Tibial artery (tissue), 4 donors: ENCODE measurements around the gene VWF.

Experiments
- DNase-seq, 2 donors: peaks; one replicate each; pipeline ENCODE4 v3.0.0-alpha.2; 2019
- H3K27ac ChIP-seq, 2 donors: fragments of 200-600 bp; sonication (generic) in 1 of 2; 1 replicate in 1 of 2; 2 replicates in 1 of 2; pipeline ENCODE4 v1.5.1; 2018 to 2019; ENCODE audit warnings: mild to moderate bottlenecking in 1 of 2
- H3K27me3 ChIP-seq, 2 donors: fragments of 200-600 bp; sonication (generic) in 1 of 2; one replicate each; pipeline versions ENCODE4 v1.5.1 to v1.6.0; 2016 to 2019
- H3K36me3 ChIP-seq, 3 donors: fragments of 200-600 bp; sonication (generic) in 2 of 3; one replicate each; pipeline ENCODE4 v1.5.1; 2016 to 2019; ENCODE audit warnings: mild to moderate bottlenecking in 2 of 3
- H3K4me1 ChIP-seq, 4 donors: fragments of 200-600 bp; sonication (generic) in 2 of 4; 1 replicate in 3 of 4; 2 replicates in 1 of 4; pipeline ENCODE4 v1.5.1; 2016 to 2019
- H3K4me3 ChIP-seq, 2 donors: fragments of 200-600 bp; sonication (generic) in 1 of 2; 1 replicate in 1 of 2; 2 replicates in 1 of 2; pipeline ENCODE4 v1.5.1; 2018 to 2019; ENCODE audit warnings: mild to moderate bottlenecking in 2 of 2
- H3K9me3 ChIP-seq, 3 donors: fragments of 200-600 bp; sonication (generic) in 1 of 3; one replicate each; pipeline ENCODE4 v1.5.1; 2016 to 2019
- CTCF ChIP-seq, 2 experiments: fragments of 200-600 bp in 1 of 2; fragments of 450-650 bp in 1 of 2; IDR thresholded peaks; one replicate each; pipeline ENCODE4 v1.5.1; 2017 to 2019; ENCODE audit warnings: antibody characterized with exemption in 2 of 2, mild to moderate bottlenecking in 1 of 2, moderate library complexity in 1 of 2
- intact Hi-C: fragments of 100-400 bp; cut with DNase I; formaldehyde crosslinking; loops from one replicate; pipeline ENCODE4 v1.15.0; 2023; ENCODE audit warnings: low total_unique reads

The VWF gene

DNA sequence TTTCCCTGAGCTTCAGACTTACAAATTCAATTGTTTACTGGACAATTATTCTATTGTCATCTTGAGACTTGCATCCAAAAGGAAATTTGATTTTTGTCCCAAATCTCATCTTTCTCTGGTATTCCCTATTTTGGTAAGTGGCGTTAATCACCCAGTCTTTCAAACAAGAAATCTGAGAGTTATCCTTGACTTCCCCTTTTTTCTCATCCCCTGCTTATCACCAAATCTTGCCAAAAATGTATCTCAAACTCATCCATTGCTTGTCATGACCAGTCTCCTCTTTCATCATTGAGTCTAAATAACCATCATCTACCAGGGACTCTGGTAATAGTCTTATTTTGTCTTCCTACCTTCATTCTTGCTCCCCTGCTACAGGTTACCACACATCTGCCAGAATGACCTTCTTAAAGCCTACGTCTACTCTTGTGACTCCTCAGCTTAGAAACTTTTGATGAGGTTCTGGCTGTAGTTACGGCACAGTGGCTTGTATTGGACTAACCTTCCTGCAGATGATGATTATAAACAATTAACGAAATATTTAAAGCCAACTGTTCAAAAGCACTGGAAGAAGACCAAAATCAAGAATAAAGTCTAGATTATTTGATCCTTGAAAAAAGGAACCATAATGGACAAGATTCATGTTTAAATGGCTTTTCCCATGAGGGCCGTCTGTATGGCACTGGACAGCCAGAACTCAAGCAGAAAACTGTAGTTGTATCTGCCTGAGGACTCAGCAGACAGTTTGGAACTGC is 170.5 kb downstream of the VWF start:
- Histone ChIP-seq H3K27me3 (peaks cover 0 to 23% of the 10 kb centered on the region in 2 donors), H3K4me3 (no peak overlapping the region), H3K4me1 (no peaks in the 10 kb centered on the region), H3K36me3 (no peaks in the 10 kb centered on the region), H3K27ac (no peak overlapping the region), H3K9me3 (no peaks in the 10 kb centered on the region)
- no peak for DNase-seq
- no peak for TF ChIP-seq CTCF (IDR thresholded peaks at IDR 0.05)
- intact Hi-C loops = no loop called here

GRCh38 chr12:5952031-5952430 is 172.4 kb downstream of the VWF start:
- Histone ChIP-seq H3K4me1 (no peaks in the 10 kb centered on the region), H3K36me3 (no peaks in the 10 kb centered on the region), H3K27me3 (peaks cover 0 to 40% of the 10 kb centered on the region in 2 donors), H3K4me3 (no peak overlapping the region), H3K9me3 (no peaks in the 10 kb centered on the region), H3K27ac (no peak overlapping the region)
- intact Hi-C loops = no loop called here
- TF ChIP-seq CTCF (IDR thresholded peaks at IDR 0.05) = no peak
- no peak for DNase-seq

DNA sequence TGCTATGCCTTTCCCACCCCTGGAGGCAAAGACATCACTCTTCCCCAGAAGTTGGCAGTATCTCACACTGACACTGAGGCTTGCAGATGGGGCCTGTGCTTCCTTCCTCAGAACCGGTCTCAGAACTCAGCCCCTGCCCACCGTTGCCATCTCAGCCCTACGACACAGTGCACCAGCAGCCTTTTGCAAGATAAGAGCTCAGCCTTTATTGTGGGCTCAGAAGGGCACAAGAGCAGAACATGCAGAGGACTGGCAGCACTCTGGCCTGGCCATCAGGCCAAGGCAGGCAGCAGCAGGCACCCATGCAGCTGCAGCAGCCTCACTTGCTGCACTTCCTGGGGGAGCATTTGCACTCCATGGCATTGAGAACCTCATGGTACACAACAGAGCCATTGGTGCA is 175.8 kb downstream of the VWF start:
- no peaks in the 10 kb centered on the region for H3K9me3 ChIP-seq
- DNase-seq = no peak
- no peak overlapping the region for H3K4me3 ChIP-seq
- no peak for TF ChIP-seq CTCF (IDR thresholded peaks at IDR 0.05)
- no peaks in the 10 kb centered on the region for H3K36me3 ChIP-seq
- H3K4me1 ChIP-seq = peaks cover 0 to 15% (median 7%) of the 10 kb centered on the region in 4 donors
- intact Hi-C loops = no loop called here
- H3K27me3 ChIP-seq = peaks cover 0 to 60% of the 10 kb centered on the region in 2 donors
- H3K27ac ChIP-seq = no peak overlapping the region

DNA sequence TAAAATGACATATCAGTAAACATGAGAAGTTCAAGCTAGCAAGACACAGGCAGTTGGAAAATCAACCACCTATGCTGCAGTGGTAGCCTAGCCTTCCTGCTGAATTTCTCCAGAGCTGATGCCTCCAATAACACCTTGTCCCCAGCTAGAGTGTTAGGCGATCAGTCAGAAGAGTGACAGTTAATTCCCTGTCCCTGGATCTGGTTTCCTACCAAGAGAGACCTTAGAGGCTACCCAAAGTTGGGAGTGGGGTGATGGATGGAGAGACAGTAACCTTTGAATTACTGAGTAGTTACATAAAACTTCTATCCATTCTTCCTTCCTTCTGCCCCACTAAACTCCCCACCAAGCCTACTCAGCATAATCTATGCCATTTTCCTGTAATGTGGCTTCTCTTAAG is 177.5 kb downstream of the VWF start:
- Histone ChIP-seq H3K9me3 (no peaks in the 10 kb centered on the region), H3K4me1 (peaks cover 0 to 15% (median 7%) of the 10 kb centered on the region in 4 donors), H3K4me3 (no peak overlapping the region), H3K36me3 (no peaks in the 10 kb centered on the region), H3K27ac (no peak overlapping the region), H3K27me3 (peaks cover 0 to 51% of the 10 kb centered on the region in 2 donors)
- no peak for TF ChIP-seq CTCF (IDR thresholded peaks at IDR 0.05)
- intact Hi-C loops = no loop called here
- DNase-seq = no peak

DNA sequence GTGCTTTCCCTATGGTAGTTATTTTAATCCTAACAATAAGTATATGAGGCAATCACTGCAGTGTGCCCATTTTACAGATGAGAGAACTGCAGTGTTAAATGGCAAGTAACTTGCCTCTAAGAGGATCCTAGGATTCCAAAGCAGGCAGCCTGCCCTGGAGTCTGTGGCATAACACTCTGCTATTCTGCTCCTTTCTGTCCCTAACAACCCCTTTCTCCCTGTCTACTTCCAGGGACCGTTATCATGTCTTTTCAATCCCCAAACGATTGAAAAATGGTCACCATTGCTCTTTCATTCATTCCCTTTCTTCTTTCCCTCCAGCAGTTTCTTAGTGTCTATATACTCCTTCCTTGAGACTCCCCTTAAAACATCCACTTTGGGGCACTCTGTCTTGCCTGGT is 178.1 kb downstream of the VWF start:
- Histone ChIP-seq H3K27ac (no peak overlapping the region), H3K36me3 (no peaks in the 10 kb centered on the region), H3K4me3 (no peak overlapping the region), H3K27me3 (peaks cover 0 to 51% of the 10 kb centered on the region in 2 donors), H3K4me1 (peaks cover 0 to 15% (median 7%) of the 10 kb centered on the region in 4 donors), H3K9me3 (no peaks in the 10 kb centered on the region)
- TF ChIP-seq CTCF (IDR thresholded peaks at IDR 0.05) = no peak
- intact Hi-C loops = no loop called here
- DNase-seq = no peak
